GM19193 (cell line): ENCODE data around the gene ASB2.

Experiments
- POLR2A ChIP-seq: IDR thresholded peaks from 4 replicates; pipeline ENCODE4 v1.6.1; 2011; ENCODE audit not compliant: insufficient read depth, insufficient read length; ENCODE audit errors: extremely low read depth

ASB2 gene

DNA sequence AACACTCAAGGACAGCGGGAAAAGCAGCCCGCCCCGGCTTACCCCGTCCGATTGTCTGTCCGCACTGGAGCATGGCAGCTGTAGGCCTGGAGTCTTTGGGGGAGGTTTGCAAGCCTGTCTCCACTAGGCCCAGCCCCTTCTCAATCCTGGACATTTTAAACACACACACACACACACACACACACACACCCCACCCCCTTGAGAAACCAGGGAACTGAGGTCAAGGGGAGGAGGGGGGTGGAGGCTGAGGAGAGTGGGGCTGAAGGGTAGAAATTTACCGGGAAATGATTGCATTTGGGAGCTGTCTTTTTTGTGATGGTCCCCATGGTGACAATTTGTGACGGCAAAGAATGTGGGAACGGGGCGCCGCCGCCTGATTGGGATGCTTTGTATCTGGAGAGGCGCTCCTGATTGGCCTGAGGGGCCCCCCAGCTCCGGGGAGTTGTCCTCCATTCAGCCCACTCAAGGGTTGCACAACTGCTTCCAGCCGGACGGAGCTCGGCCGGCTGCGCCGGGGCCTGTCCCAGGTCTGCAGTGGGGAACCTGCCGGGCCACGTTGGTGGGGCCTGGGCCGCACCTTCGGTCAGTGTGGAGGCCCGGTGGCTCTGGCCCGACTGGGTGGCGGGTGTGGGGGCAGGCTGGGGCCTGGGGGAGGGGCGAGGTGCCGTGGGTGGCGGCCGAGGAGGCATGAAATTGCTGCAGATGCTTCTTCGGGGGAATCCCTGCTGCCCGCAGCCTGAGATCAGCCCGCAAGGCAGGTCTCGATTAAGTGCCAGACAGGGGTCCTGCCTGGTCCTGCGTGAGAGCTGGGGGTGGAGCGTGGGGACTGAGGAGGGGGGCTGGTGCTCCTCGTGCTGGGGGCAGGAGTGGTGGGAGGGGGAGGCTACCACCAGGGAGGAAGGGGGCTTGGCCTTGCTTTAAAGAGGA lies 49.2 kb downstream of the ASB2 start, which contains the start of gene FAM181A:
Gene FAM181A, plus strand, starts transcription at position 472 of the 927 bp plus-strand sequence. CDS start 942 bp downstream, outside the sequence.
- TF ChIP-seq POLR2A = no peak

DNA sequence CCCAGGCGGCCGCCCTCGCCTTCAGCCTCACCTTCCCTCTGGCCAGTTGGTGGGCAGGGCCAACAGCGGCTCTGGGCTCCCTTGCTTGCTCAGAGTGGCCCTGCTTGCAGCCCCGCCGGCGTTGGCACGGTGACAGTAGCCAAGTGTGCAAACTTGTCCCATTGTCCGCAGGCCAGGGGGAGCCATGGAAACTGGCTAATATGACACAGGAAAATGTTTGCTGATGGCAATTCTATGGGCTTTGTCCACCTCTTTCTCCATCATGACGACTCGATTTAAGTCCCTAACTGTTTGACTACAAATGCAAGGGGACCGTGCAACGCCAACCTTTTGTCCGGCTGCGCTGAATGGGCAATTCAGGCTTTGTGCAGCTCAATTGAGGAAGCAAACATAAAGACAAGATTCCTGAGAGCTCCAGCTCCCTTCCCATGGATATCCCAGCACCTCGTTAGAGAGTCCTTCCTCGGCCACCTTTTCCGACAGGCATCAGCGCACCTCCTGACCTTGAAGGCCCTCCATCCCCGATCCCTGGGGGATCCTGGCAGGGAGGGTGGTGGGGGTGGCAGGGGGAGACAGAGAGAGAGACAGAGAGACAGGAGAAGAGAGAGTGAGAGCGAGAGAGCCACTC lies 50.0 kb downstream of the ASB2 start:
- no peak for TF ChIP-seq POLR2A

DNA sequence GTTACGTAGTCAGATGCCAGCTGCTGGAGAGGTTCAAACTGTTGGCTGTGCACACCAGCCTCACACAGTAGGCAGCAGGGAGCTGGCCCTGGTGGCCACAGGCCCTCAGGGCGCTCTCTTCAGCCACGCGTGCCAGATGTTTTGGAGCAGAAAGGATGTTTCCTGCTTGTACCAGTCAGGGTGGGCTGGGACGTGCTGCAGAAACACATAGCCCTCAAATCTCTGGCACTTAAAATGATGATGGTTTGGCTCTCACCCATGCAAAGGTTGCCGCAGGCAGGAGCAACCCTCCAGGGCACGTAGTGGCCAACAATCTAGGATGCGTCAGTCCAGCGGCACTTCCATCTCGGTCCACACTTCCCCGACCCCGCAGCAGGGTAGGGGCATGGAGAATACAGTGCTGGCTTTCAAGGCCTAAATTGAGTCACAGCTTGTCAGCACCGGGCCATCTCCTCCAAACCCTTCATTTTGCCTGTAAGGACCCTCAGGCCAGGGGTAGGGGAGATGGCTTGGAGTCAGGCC lies 50.9 kb downstream of the ASB2 start:
- TF ChIP-seq POLR2A = no peak

- TF ChIP-seq POLR2A = no peak
Observed at GRCh38 chr14:93924592-93925355, 51.6 kb downstream of the ASB2 start.

GRCh38 chr14:93923626-93924025 lies 52.7 kb downstream of the ASB2 start:
- no peak for TF ChIP-seq POLR2A

- TF ChIP-seq POLR2A = no peak
Observed at GRCh38 chr14:93921001-93921806, 55.2 kb downstream of the ASB2 start.

- no peak for TF ChIP-seq POLR2A
Observed at GRCh38 chr14:93917141-93917540, 59.2 kb downstream of the ASB2 start.

GRCh38 chr14:93916498-93916897 lies 59.9 kb downstream of the ASB2 start:
- TF ChIP-seq POLR2A = no peak

DNA sequence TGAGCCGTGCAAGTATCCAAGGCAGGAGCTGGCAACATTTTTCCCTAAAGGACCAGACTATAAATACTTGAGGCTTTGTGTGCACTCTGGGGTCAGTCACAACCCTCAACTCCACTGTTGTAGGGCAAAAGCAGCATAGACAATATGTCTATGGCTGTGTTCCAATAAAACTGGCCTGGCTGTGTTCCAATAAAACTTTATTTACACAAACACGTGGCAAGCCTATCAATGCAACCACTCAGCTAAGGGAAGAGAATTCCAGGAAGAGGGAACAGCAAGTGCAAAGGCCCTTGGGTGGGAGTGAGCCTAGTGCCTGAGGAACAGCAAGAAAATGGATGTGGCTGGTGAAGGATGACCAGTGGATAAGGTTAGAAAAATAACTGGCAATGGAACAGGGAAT lies 60.6 kb downstream of the ASB2 start:
- TF ChIP-seq POLR2A = no peak

DNA sequence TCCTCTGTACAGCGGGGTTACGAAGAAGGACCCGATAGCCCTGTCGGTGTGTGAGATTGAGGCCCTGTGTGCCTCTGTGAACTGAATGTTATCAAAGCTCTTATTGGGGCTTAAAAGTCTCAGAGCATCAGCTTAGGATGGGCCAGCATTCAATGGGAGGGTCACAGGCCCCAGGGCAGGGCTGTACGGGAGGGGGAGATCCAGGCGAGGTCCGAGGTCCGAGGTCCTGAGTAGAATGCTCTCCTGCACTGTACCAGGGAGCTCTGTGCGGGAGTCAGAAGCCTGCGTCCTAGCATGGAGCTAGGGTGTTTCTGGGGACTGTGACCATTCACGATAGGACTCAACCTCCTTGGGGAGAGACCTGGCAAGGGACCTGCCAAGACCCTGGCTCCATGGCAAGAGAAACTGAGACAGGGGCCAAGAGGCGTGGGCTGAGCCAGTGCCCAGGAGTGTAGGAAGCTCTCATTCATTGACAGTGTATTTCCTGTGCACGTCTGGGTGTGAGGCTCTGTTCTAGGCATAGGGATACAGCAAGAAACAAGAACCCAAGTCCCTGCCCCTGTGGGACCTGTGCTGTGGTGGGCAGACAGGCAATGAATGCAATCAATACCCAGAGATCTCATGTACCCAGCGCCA lies 61.2 kb downstream of the ASB2 start:
- TF ChIP-seq POLR2A = no peak

GRCh38 chr14:93914278-93914677 lies 62.1 kb downstream of the ASB2 start:
- TF ChIP-seq POLR2A = no peak

GRCh38 chr14:93912782-93913181 lies 63.6 kb downstream of the ASB2 start:
- no peak for TF ChIP-seq POLR2A

DNA sequence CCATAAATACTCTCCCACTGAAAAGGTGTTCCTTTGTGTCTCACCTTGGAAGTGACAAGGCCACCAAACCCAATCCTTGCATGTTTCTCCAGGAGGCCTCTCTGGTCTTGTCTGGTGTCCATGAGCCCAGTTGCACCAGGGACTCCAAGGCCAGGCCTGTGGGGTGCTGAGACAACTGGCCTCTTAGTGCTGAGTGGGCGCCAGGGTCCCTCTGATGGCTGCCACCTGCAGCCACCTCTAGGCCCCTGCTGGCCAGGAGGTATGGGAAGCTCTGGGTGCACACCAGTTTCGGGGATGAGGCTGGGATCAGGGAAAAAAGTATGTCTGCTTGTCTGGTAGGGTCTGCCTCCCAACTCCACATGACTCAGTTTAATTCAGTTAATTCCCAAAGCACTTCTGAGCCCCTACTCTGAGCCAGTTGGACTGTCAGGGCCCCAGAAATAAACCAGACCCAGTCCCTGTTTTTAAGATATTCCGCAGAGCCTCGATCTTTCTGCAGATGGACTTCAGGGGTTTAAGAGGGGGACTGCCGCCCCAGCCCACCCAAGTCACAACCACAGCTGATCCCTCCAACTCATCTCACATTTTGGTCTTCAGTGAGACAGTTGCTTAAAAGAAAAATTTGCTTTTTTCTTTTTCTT lies 64.3 kb downstream of the ASB2 start:
- no peak for TF ChIP-seq POLR2A
